ENCODE measurements around the gene KRT79. TPM values are rescaled to one million over a fixed set of nuclear protein-coding genes. Genes with fewer than 3 reads are reported as not detected.

The KRT79 gene
- total RNA-seq, 1 experiment from 2014 or later: not detected

DNA sequence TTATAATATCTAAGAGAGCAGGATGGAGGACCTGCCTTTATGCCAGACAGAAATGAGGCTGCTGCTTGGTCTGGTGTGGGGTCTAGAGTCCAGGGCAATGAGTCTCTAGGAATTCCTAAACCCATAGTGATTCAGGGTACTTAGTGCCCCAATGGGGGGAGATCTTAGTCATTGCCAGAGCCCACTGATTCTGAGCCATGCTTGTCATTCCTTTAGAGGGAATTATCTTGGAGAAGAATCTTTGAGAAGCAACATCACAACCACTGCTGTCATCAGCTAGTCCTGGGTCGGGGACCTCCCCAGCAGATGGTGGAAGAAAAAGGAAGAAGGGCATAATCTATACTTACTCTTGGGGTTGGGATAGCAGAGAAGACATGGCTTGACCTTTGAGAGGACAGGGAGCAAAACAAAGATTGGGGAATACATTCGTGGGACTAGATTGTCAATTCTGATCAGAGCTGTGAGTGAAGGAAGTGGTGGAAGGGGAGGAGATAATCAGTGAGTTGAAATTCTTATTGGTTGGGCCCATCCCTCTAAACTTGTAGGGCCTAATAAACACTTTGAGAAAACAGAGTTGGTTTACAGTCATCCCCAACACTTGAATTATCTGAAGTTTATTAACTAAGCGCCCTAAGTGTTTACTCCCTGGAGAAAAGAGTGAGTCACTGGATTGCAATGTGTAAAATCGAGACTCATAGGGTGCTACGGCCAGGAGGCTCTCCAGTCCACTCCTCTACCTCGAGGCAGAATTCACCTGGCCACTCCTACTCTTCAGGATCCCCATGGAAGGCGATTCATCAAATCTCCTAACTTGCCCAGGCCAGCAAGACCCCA, 35.2 kb downstream of the KRT79 start:
- DNase-seq: peak; percentile 18
- peaks cover 26% of the 10 kb centered on the region for H3K4me1 Mint-ChIP-seq (ENCODE audit: low read depth, unreplicated experiment)
- no TSS peak for BruUV-seq (replicated peaks)
- peaks cover 16% of the 10 kb centered on the region for H3K27me3 Mint-ChIP-seq (ENCODE audit: unreplicated experiment)
- intact Hi-C loops (cut with micrococcal nuclease; ENCODE audit: unreplicated experiment): no loop called here
- no peak overlapping the region for H3K4me3 Mint-ChIP-seq (ENCODE audit: low read depth, unreplicated experiment)
- CTCF ChIA-PET: no interaction called here
- H3K27ac Mint-ChIP-seq (ENCODE audit: unreplicated experiment): no peak overlapping the region
- TF ChIP-seq, protein P1, sequence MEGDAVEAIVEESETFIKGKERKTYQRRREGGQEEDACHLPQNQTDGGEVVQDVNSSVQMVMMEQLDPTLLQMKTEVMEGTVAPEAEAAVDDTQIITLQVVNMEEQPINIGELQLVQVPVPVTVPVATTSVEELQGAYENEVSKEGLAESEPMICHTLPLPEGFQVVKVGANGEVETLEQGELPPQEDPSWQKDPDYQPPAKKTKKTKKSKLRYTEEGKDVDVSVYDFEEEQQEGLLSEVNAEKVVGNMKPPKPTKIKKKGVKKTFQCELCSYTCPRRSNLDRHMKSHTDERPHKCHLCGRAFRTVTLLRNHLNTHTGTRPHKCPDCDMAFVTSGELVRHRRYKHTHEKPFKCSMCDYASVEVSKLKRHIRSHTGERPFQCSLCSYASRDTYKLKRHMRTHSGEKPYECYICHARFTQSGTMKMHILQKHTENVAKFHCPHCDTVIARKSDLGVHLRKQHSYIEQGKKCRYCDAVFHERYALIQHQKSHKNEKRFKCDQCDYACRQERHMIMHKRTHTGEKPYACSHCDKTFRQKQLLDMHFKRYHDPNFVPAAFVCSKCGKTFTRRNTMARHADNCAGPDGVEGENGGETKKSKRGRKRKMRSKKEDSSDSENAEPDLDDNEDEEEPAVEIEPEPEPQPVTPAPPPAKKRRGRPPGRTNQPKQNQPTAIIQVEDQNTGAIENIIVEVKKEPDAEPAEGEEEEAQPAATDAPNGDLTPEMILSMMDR (IDR thresholded peaks at IDR 0.05; ENCODE audit: unreplicated experiment): no peak
- no peaks in the 10 kb centered on the region for H3K9me3 Mint-ChIP-seq (ENCODE audit: low read depth, unreplicated experiment)
- no peaks in the 10 kb centered on the region for H3K36me3 Mint-ChIP-seq (ENCODE audit: insufficient read depth, unreplicated experiment)

DNA sequence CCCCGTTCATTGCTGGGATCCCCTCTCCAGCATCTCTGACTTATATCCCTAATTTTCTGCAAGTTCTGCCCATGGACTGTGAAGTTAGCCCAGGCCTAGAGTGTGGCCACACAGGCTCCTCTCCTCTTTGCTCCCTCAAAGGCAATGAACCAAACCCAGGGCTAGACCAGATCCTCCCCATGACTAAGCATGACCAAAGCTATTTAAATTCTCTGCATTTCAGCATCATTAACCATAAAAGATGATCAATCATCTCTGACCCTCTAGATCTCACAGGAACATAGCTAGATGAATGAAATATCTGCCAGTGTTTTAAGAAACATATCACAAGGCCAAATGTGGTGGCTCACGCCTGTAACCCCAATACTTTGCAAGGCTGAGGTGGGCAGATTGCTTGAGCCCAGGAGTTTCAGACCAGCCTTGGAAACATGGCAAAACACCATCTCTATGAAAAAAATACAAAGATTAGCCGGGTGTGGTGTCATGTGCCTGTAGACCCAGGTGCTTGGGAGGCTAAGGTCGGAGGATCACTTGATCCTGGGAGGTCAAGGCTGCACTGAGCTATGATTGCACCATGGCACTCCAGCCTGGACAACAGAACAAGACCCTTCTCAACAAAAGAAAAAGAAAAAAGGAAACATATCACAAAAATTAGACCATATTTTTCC, 36.0 kb downstream of the KRT79 start:
- Mint-ChIP-seq H3K27ac (ENCODE audit: unreplicated experiment) (no peak overlapping the region), H3K4me1 (ENCODE audit: low read depth, unreplicated experiment) (peaks cover 26% of the 10 kb centered on the region), H3K4me3 (ENCODE audit: low read depth, unreplicated experiment) (no peak overlapping the region), H3K36me3 (ENCODE audit: insufficient read depth, unreplicated experiment) (no peaks in the 10 kb centered on the region), H3K27me3 (ENCODE audit: unreplicated experiment) (peaks cover 10% of the 10 kb centered on the region), H3K9me3 (ENCODE audit: low read depth, unreplicated experiment) (no peaks in the 10 kb centered on the region)
- intact Hi-C loops (cut with micrococcal nuclease; ENCODE audit: unreplicated experiment): no loop called here
- CTCF ChIA-PET: no interaction called here
- no peak for DNase-seq
- TF ChIP-seq, protein P1 (IDR thresholded peaks at IDR 0.05; ENCODE audit: unreplicated experiment): no peak
- BruUV-seq (replicated peaks): no TSS peak

DNA sequence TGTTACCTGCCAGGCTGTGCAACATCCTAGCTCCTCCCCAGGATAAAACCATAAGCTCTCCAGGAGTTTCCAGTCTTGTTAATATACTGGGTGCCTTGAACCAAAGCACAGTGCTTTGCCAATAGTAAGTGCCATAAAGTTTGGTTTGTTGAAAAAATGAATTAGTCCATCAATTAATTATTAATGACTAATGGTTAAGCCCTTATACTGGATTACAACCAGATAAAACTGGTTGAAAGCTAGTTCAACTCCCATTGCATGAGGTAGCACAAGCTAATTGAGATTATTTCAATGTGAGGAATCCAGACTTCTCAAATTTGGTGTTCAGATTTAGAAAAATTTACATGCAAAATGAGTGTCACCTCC, 36.6 kb downstream of the KRT79 start:
- Mint-ChIP-seq H3K4me3 (ENCODE audit: low read depth, unreplicated experiment) (no peak overlapping the region), H3K9me3 (ENCODE audit: low read depth, unreplicated experiment) (no peaks in the 10 kb centered on the region), H3K27ac (ENCODE audit: unreplicated experiment) (no peak overlapping the region), H3K4me1 (ENCODE audit: low read depth, unreplicated experiment) (peaks cover 26% of the 10 kb centered on the region), H3K36me3 (ENCODE audit: insufficient read depth, unreplicated experiment) (no peaks in the 10 kb centered on the region), H3K27me3 (ENCODE audit: unreplicated experiment) (peaks cover 4% of the 10 kb centered on the region)
- TF ChIP-seq, protein P1 (IDR thresholded peaks at IDR 0.05; ENCODE audit: unreplicated experiment): no peak
- CTCF ChIA-PET: no interaction called here
- no peak for DNase-seq
- BruUV-seq (replicated peaks): no TSS peak
- intact Hi-C loops (cut with micrococcal nuclease; ENCODE audit: unreplicated experiment): no loop called here

DNA sequence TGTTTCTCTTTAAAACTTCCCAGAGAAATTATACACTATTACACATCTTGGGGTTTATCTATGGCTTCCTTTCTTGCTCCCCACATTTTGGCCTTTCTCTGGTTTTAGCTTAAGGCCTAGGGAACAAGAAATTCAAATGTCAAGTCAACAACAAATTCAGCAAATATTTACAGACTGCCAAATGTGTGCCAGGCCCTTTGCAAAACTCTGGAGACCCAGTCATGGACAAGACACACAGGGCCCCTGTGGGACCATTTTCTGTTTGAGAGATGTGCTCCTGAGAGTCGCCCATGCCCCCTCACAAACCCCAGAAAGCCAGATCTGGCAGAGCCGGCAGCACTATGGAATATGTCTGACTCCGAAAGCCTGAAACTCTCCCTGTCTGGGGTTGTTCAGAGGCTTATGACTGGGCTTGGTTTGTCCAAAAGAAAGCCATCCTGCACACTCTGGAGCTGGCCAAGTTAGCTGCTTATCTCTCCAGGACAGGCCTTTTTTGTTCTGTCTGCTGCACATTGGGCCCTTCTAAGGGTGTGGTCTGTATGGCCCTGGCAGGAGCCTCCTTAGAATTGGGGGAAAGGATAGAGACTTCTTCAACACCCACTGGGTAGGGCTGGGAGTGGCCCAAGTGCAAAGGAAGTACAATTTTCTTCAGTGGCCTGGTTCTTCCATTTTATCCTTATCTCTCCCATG, 37.1 kb downstream of the KRT79 start:
- CTCF ChIA-PET: no interaction called here
- Mint-ChIP-seq H3K4me1 (ENCODE audit: low read depth, unreplicated experiment) (peaks cover 26% of the 10 kb centered on the region), H3K9me3 (ENCODE audit: low read depth, unreplicated experiment) (no peaks in the 10 kb centered on the region), H3K36me3 (ENCODE audit: insufficient read depth, unreplicated experiment) (no peaks in the 10 kb centered on the region), H3K27me3 (ENCODE audit: unreplicated experiment) (no peaks in the 10 kb centered on the region), H3K27ac (ENCODE audit: unreplicated experiment) (no peak overlapping the region), H3K4me3 (ENCODE audit: low read depth, unreplicated experiment) (no peak overlapping the region)
- intact Hi-C loops (cut with micrococcal nuclease; ENCODE audit: unreplicated experiment): no loop called here
- no TSS peak for BruUV-seq (replicated peaks)
- TF ChIP-seq, protein P1 (IDR thresholded peaks at IDR 0.05; ENCODE audit: unreplicated experiment): no peak
- no peak for DNase-seq
